ENCODE results near the gene IRF9. TPM values are rescaled to one million over a fixed set of nuclear protein-coding genes. Genes with fewer than 3 reads are reported as not detected.

Gene IRF9
- total and polyA plus RNA-seq, 8 donors = 1.4 to 143 (median 78.2) TPM

DNA sequence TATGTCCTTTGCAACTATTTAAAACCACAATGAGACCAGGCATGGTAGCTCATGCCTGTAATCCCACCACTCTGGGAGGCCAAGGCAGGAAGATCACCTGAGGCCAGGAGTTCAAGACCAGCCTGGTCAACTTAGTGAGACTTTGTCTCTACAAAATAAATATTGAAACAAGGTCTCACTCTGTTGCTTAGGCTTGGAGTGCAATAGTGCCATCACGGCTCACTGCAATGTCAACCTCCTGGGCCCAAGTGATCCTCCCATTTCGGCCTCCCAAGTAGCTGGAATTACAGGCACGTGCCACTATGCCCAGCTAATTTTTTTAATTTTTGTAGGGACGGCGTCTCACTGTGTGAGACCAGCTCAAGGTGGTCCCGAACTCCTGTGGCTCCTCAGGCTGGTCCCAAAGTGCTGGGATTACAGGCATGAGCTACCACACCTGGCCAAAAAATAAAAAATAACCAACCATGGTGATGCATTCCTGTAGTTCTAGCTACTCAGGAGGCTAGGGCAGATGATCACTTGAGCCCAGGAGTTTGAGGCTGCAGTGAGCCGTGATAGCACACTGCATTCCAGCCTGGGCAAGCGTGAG lies 31.6 kb upstream of the IRF9 start:
- Histone ChIP-seq H3K27ac (no peak overlapping the region), H3K27me3 (no peaks in the 10 kb centered on the region), H3K9me3 (no peaks in the 10 kb centered on the region), H3K4me3 (no peak overlapping the region), H3K4me1 (peaks cover 0 to 25% (median 22%) of the 10 kb centered on the region in 4 donors), H3K36me3 (peaks cover under 1 to 7% (median 4%) of the 10 kb centered on the region in 4 donors)
- no peak for DNase-seq
- intact Hi-C loops (cut with DNase I; ENCODE audit: low total_unique reads) = no loop called here
- WGBS, 5 donors = 87 to 96% (median 96%) methylated on average over 8 of the region's 8 CpGs
- TF ChIP-seq POLR2A (IDR thresholded peaks at IDR 0.05) (no peak), POLR2AphosphoS5 (IDR thresholded peaks at IDR 0.05) (no peak), EP300 (IDR thresholded peaks at IDR 0.05) (no peak)
- TF ChIP-seq, protein P1, sequence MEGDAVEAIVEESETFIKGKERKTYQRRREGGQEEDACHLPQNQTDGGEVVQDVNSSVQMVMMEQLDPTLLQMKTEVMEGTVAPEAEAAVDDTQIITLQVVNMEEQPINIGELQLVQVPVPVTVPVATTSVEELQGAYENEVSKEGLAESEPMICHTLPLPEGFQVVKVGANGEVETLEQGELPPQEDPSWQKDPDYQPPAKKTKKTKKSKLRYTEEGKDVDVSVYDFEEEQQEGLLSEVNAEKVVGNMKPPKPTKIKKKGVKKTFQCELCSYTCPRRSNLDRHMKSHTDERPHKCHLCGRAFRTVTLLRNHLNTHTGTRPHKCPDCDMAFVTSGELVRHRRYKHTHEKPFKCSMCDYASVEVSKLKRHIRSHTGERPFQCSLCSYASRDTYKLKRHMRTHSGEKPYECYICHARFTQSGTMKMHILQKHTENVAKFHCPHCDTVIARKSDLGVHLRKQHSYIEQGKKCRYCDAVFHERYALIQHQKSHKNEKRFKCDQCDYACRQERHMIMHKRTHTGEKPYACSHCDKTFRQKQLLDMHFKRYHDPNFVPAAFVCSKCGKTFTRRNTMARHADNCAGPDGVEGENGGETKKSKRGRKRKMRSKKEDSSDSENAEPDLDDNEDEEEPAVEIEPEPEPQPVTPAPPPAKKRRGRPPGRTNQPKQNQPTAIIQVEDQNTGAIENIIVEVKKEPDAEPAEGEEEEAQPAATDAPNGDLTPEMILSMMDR (IDR thresholded peaks at IDR 0.05) = no peak

DNA sequence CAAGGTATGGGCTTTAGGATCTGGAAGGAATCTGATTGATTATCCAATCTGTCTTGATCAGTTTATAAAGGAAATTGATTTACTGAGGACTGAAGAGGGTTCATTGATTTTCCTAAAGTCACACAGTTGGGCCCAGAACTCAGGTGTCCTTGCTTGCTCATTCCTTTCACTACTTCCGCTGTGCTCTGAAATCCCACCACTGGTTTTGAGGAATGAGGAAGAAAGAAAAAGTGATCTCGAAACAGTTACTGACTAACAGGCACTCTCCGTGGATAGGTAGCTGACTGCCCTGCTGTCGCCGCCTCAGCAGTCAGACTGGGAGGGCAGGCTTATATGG lies 30.7 kb upstream of the IRF9 start, which contains the start of gene FITM1:
FITM1 (plus strand) TSS at position 280 of the 337 bp plus-strand sequence. CDS start 905 bp downstream, outside the sequence.
- Histone ChIP-seq H3K9me3 (no peaks in the 10 kb centered on the region), H3K27ac (peak within 1 kb of the TSS in 3 of 5 donors; percentile 29 to 59 (median 47)), H3K27me3 (no peaks in the 10 kb centered on the region), H3K36me3 (no peaks in the 10 kb centered on the region), H3K4me3 (no peak within 1 kb of the TSS), H3K4me1 (peaks cover 1 to 28% (median 25%) of the 10 kb centered on the region in 4 donors)
- intact Hi-C loops (cut with DNase I; ENCODE audit: low total_unique reads) = no loop called here
- 94 to 95% (median 94%) methylated on average over 5 of the region's 5 CpGs for WGBS, 5 donors
- TF ChIP-seq, protein P1 (IDR thresholded peaks at IDR 0.05) = no peak
- TF ChIP-seq POLR2A (IDR thresholded peaks at IDR 0.05) = no peak
- no peak for TF ChIP-seq POLR2AphosphoS5 (IDR thresholded peaks at IDR 0.05)
- no peak for TF ChIP-seq EP300 (IDR thresholded peaks at IDR 0.05)
- DNase-seq = no peak

DNA sequence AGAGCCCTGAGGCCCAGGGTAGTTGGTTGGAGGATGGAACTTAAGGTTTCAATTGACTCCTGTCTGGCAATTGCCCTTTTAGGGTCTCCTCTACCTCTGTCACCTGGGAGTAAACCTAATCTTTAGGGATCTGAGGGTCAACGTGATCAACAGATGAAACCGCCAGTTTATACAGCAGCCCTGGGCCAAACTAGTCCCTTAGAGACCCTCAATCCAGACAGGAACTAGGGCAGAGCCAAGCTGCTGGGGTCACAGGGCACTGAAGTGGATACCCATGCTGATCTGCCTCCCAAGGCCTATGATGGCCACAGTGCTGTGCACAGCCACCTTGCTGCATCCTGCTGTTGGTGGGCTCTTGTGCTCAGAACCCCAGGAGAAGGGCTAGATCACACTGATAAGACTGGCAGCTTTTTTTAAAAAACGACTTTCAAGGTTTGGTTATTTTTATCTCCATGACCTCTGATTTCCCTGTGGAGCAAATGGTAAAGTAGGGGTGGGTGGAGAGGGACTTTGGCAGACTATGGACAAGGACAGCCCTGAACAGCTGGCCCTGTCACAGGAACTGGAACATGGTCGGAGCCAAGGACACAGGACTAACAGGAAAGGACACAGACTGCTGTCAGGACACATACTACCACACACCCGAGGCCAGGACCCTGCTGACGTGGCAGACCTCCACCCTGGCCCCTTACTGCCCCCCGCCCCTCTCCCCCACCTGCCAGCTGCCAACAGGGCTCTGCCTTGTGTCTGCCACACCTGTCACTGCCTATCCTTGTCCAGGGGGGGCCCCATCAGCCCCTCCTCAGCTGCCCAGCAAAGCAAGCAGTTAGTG lies 30.1 kb upstream of the IRF9 start:
- peak in 1 of 2 donors; percentile 64 for DNase-seq
- intact Hi-C loops (cut with DNase I; ENCODE audit: low total_unique reads) = no loop called here
- TF ChIP-seq POLR2A (IDR thresholded peaks at IDR 0.05) (no peak), EP300 (IDR thresholded peaks at IDR 0.05) (no peak), POLR2AphosphoS5 (IDR thresholded peaks at IDR 0.05) (no peak)
- TF ChIP-seq, protein P1 (IDR thresholded peaks at IDR 0.05) = no peak
- Histone ChIP-seq H3K4me3 (no peak overlapping the region), H3K27ac (peak overlapping the region in 3 of 5 donors; percentile 29 to 59 (median 47)), H3K36me3 (no peaks in the 10 kb centered on the region), H3K4me1 (peaks cover 4 to 32% (median 29%) of the 10 kb centered on the region in 4 donors), H3K27me3 (no peaks in the 10 kb centered on the region), H3K9me3 (no peaks in the 10 kb centered on the region)
- WGBS, 5 donors = 46 to 58% (median 58%) methylated on average over 5 to 7 of the region's 7 CpGs

DNA sequence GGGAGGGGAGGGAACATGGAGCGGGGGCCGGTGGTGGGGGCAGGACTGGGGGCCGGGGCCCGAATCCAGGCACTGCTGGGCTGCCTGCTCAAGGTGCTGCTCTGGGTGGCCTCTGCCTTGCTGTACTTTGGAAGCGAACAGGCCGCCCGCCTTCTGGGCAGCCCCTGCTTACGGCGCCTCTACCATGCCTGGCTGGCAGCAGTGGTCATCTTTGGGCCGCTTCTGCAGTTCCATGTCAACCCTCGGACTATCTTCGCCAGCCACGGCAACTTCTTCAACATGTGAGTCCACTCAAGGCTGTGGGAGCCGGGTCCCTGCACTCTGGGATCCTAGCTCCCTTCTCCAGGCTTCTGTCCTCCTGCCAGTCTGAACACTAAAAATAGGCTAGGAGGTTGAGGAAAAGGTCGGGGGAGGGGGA lies 29.5 kb upstream of the IRF9 start:
- no peak for DNase-seq
- Histone ChIP-seq H3K27ac (peak overlapping the region in 3 of 5 donors; percentile 29 to 59 (median 47)), H3K27me3 (no peaks in the 10 kb centered on the region), H3K4me3 (no peak overlapping the region), H3K9me3 (no peaks in the 10 kb centered on the region), H3K4me1 (peaks cover 4 to 34% (median 31%) of the 10 kb centered on the region in 4 donors), H3K36me3 (no peaks in the 10 kb centered on the region)
- intact Hi-C loops (cut with DNase I; ENCODE audit: low total_unique reads) = no loop called here
- 82 to 89% (median 85%) methylated on average over 8 to 15 of the region's 15 CpGs for WGBS, 5 donors
- TF ChIP-seq POLR2A (IDR thresholded peaks at IDR 0.05) = no peak
- TF ChIP-seq, protein P1 (IDR thresholded peaks at IDR 0.05) = no peak
- no peak for TF ChIP-seq EP300 (IDR thresholded peaks at IDR 0.05)
- TF ChIP-seq POLR2AphosphoS5 (IDR thresholded peaks at IDR 0.05) = no peak

All from stomach (tissue), 9 donors.